Measurements from ENCODE around the gene TCEAL4.
A peak's percentile ranks its signal among the peaks of the same experiment; 100 is the strongest.

TCEAL4 gene

GRCh38 chrX:103540145-103540544 is 45.2 kb upstream of the TCEAL4 start:
- TF ChIP-seq, protein P1, sequence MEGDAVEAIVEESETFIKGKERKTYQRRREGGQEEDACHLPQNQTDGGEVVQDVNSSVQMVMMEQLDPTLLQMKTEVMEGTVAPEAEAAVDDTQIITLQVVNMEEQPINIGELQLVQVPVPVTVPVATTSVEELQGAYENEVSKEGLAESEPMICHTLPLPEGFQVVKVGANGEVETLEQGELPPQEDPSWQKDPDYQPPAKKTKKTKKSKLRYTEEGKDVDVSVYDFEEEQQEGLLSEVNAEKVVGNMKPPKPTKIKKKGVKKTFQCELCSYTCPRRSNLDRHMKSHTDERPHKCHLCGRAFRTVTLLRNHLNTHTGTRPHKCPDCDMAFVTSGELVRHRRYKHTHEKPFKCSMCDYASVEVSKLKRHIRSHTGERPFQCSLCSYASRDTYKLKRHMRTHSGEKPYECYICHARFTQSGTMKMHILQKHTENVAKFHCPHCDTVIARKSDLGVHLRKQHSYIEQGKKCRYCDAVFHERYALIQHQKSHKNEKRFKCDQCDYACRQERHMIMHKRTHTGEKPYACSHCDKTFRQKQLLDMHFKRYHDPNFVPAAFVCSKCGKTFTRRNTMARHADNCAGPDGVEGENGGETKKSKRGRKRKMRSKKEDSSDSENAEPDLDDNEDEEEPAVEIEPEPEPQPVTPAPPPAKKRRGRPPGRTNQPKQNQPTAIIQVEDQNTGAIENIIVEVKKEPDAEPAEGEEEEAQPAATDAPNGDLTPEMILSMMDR (IDR thresholded peaks at IDR 0.05; ENCODE audit: insufficient read depth, low read length, missing control alignments): no peak
- DNase-seq (ENCODE audit: low read depth, low spot score): no peak
- CTCF ChIA-PET: interaction anchor here (1.9 to 2.3 kb wide), 2 partner anchors 10 to 90 kb away, joined by 6 to 8 read pairs; no protein-coding TSS in a partner anchor
- H3K4me3 ChIP-seq (ENCODE audit: low read depth, low read length): no peak overlapping the region
- POLR2A ChIA-PET: interaction anchor here (0.8 kb wide), 1 partner anchor 401 kb away, joined by 3 read pairs; no protein-coding TSS in a partner anchor

DNA sequence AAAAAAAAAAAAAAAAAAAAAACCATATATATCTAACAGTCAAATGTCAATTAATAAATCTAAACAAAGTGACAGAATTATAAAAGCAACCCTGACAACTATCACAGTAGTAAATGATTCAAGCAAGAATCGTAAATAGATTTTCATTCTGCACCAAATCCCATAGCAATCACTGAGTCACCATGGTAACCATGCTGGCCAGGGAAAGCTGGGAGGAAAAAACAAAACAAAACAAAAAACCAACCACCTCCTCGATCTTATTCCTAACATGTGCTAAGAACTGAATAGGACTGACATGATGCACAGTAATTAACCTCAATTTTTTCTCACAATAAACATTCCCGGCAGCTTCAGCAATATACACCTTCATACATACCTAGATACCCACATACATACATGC is 35.4 kb upstream of the TCEAL4 start:
- POLR2A ChIA-PET: no interaction called here
- TF ChIP-seq, protein P1 (IDR thresholded peaks at IDR 0.05; ENCODE audit: insufficient read depth, low read length, missing control alignments): no peak
- no peak overlapping the region for H3K4me3 ChIP-seq (ENCODE audit: low read depth, low read length)
- CTCF ChIA-PET: interaction anchor here (1.5 kb wide), 1 partner anchor 10 kb away, joined by 8 read pairs; no protein-coding TSS in a partner anchor
- DNase-seq (ENCODE audit: low read depth, low spot score): no peak

DNA sequence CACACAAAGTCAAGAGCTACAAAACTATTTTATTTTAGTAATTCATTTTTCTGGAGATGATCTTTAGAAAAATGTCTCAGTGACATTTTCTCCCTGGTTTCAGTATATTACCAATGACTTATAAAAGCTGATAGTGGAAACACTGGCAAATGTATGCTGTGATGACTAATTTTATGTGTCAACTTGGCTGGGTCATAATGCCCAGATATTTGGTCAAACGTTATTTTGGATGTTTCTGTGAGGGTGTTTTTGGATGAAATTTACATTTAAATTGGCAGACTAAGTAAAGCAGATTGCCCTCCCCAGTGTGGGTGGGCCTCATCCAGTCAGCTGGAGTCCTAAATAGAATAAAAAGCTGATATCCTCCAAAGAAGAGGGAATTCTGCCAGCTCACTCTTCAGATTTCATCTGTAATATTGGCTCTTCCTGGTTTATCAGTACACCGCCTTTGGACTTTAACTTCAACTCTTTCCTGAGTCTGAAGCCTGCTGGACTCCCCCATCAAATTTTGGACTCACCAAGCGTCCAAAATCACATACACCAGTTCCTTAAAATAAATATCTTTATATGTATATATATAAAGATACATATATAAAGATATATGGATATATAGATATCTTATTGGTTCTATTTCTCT is 34.8 kb upstream of the TCEAL4 start:
- no peak overlapping the region for H3K4me3 ChIP-seq (ENCODE audit: low read depth, low read length)
- ChIA-PET POLR2A (no interaction called here), CTCF (interaction anchor here (1.5 kb wide), 1 partner anchor 11 kb away, joined by 8 read pairs; no protein-coding TSS in a partner anchor)
- DNase-seq (ENCODE audit: low read depth, low spot score): no peak
- TF ChIP-seq, protein P1 (IDR thresholded peaks at IDR 0.05; ENCODE audit: insufficient read depth, low read length, missing control alignments): no peak

- POLR2A ChIA-PET: no interaction called here
- TF ChIP-seq, protein P1 (IDR thresholded peaks at IDR 0.05; ENCODE audit: insufficient read depth, low read length, missing control alignments): no peak
- no peak overlapping the region for H3K4me3 ChIP-seq (ENCODE audit: low read depth, low read length)
- no peak for DNase-seq (ENCODE audit: low read depth, low spot score)
- CTCF ChIA-PET: no interaction called here
Observed at GRCh38 chrX:103552236-103552635, 33.1 kb upstream of the TCEAL4 start.

GRCh38 chrX:103554687-103555424 is 30.5 kb upstream of the TCEAL4 start:
- TF ChIP-seq, protein P1 (IDR thresholded peaks at IDR 0.05; ENCODE audit: insufficient read depth, low read length, missing control alignments): no peak
- POLR2A ChIA-PET: no interaction called here
- H3K4me3 ChIP-seq (ENCODE audit: low read depth, low read length): peak overlapping the region; percentile 53

GRCh38 chrX:103556963-103557612 is 28.2 kb upstream of the TCEAL4 start:
- CTCF ChIA-PET: no interaction called here
- DNase-seq (ENCODE audit: low read depth, low spot score): no peak
- TF ChIP-seq, protein P1 (IDR thresholded peaks at IDR 0.05; ENCODE audit: insufficient read depth, low read length, missing control alignments): no peak
- POLR2A ChIA-PET: no interaction called here
- H3K4me3 ChIP-seq (ENCODE audit: low read depth, low read length): no peak overlapping the region

More at GRCh38 chrX:103554687-103555424, 30.5 kb upstream of the TCEAL4 start:
- CTCF ChIA-PET: no interaction called here
- no peak for DNase-seq (ENCODE audit: low read depth, low spot score)
